ENCODE results near the gene DDO.

Gene DDO

DNA sequence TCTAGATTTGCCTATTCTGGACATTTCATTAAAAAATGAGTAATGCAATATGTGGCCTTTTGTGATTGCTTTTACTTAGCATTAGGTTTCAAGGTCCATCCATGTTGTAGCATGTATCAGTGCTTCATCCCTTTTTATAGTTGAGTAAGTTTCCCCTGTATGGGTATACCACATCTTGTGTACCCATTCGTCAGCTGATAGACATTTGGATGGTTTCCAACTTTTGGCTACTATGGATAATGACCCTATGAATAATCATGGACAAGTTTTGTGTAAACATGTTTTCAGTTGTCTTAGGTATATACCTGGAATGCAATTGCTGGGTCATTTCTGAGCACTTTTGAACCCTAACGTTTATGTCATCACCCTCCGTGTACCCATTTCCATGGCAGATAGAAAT is 72.6 kb downstream of the DDO start:
- no peak for TF ChIP-seq FOXM1 (IDR thresholded peaks at IDR 0.05; ENCODE audit: borderline replicate concordance, low read depth)
- TF ChIP-seq EP300 (IDR thresholded peaks at IDR 0.05; ENCODE audit: borderline replicate concordance) = no peak
- TF ChIP-seq TEAD4 (IDR thresholded peaks at IDR 0.05) = no peak
- no peak for TF ChIP-seq CEBPB (IDR thresholded peaks at IDR 0.05)
- TF ChIP-seq CREB1 (IDR thresholded peaks at IDR 0.05; ENCODE audit: low read depth) = no peak
- TF ChIP-seq TCF12 (IDR thresholded peaks at IDR 0.05; ENCODE audit: low read depth) = no peak
- TF ChIP-seq ZBTB7A (IDR thresholded peaks at IDR 0.05; ENCODE audit: low read depth) = no peak
- TF ChIP-seq RAD21 (IDR thresholded peaks at IDR 0.05; ENCODE audit: low read depth) = no peak
- TF ChIP-seq USF1 (IDR thresholded peaks at IDR 0.05) = no peak
- no peak for TF ChIP-seq YY1 (IDR thresholded peaks at IDR 0.05; ENCODE audit: low read depth)
- no peak for TF ChIP-seq TAF1 (IDR thresholded peaks at IDR 0.05; ENCODE audit: low read depth)
- no peak for TF ChIP-seq NFIC (IDR thresholded peaks at IDR 0.05)
